WERI-Rb-1 (cell line): Measurements from ENCODE around the gene KRT3.

Source experiments
- DNase-seq: peaks from one replicate; pipeline ENCODE4 v3.0.0-alpha.2; 2020
- H3K27ac ChIP-seq: fragments of 250-450 bp; sonication (Bioruptor Pico); 2 replicates; pipeline ENCODE4 v1.5.1; 2020; ENCODE audit warnings: mild to moderate bottlenecking, moderate library complexity
- H3K27me3 ChIP-seq: fragments of 250-450 bp; sonication (Bioruptor Pico); 2 replicates; pipeline ENCODE4 v1.5.1; 2021; ENCODE audit warnings: mild to moderate bottlenecking, low read depth, moderate library complexity; ENCODE audit not compliant: insufficient read depth, severe bottlenecking
- H3K36me3 ChIP-seq: fragments of 250-450 bp; sonication (Bioruptor Pico); 2 replicates; pipeline ENCODE4 v1.5.1; 2020; ENCODE audit warnings: mild to moderate bottlenecking, moderate library complexity
- H3K4me3 ChIP-seq: 2 replicates; pipeline ENCODE4 v1.5.1; 2011; ENCODE audit warnings: low read depth, mild to moderate bottlenecking, control low read depth, low read length
- H3K9me3 ChIP-seq: fragments of 250-450 bp; sonication (Bioruptor Pico); 2 replicates; pipeline ENCODE4 v1.5.1; 2021; ENCODE audit warnings: mild to moderate bottlenecking, moderate library complexity; ENCODE audit not compliant: severe bottlenecking
- TF ChIP-seq, protein P1 (sequence below): IDR thresholded peaks from 2 replicates; pipeline ENCODE4 v1.5.1; 2011; ENCODE audit warnings: low read depth, mild to moderate bottlenecking, control low read depth, inconsistent platforms, low read length

Gene KRT3

DNA sequence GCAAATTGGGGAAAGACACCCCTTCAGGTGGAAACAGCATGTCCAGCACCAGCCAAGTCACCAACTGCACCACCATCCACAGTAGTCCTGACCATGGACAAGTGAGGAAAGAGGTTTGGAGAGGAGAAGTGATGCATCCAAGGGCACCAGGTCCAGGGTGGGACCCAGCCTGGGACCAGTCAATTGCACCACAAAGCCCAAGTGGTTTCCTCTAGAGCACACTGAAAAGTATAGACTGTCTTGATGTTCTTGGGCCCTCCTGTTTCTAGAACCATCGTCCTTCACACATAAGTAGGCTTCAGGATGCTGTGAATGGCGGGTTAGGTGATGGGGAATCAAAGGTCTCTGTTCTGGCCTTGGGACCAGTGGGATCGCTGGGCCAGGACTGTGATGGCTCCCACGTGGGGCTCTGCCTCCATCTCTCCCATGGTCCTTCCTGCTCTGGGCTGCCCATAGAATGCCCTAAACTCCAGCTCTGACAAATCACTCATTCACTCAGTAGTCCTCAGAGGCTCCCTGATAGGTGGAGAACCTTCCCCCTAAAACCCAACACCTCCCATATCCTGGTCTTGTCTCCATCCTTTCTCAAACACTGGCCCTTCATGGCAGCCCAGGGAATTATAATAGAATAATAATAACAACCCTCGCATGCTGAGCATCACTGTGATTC lies 29.0 kb upstream of the KRT3 start:
- H3K27me3 ChIP-seq: peaks cover 94% of the 10 kb centered on the region
- no peak for DNase-seq
- TF ChIP-seq, protein P1, sequence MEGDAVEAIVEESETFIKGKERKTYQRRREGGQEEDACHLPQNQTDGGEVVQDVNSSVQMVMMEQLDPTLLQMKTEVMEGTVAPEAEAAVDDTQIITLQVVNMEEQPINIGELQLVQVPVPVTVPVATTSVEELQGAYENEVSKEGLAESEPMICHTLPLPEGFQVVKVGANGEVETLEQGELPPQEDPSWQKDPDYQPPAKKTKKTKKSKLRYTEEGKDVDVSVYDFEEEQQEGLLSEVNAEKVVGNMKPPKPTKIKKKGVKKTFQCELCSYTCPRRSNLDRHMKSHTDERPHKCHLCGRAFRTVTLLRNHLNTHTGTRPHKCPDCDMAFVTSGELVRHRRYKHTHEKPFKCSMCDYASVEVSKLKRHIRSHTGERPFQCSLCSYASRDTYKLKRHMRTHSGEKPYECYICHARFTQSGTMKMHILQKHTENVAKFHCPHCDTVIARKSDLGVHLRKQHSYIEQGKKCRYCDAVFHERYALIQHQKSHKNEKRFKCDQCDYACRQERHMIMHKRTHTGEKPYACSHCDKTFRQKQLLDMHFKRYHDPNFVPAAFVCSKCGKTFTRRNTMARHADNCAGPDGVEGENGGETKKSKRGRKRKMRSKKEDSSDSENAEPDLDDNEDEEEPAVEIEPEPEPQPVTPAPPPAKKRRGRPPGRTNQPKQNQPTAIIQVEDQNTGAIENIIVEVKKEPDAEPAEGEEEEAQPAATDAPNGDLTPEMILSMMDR: no peak
- H3K27ac ChIP-seq: no peak overlapping the region
- no peaks in the 10 kb centered on the region for H3K36me3 ChIP-seq
- no peaks in the 10 kb centered on the region for H3K9me3 ChIP-seq
- no peak overlapping the region for H3K4me3 ChIP-seq

DNA sequence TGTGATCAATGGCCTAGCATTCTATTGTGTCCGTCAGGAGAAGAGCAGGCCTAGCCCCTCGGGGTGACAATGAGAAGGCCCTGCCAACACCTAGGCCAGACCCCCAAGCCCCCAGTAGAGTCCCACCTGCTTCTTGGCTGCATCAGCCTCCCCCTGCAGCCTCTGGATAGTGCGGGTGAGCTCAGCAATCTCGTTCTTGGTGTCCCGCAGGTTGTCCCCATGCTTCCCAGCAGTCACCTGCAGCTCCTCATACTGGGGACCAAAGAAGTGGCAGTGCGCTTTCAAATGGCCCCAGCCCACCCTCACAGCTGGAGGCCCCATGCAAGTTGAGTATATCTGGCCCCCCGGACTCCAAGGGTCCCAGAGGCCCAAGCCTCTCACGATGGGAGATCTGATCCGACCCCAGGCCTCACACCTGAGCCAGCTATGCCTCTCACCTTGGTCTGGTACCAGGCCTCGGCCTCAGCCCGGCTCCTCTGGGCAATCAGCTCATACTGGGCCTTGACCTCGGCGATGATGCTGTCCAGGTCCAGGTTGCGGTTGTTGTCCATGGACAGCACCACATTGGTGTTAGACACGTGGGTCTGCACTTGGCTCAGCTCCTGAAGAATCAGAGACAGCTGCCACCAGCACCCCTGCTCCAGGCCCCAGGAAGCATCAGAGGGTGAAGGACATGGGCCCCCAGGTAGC lies 28.0 kb upstream of the KRT3 start:
- Histone ChIP-seq H3K27ac (no peak overlapping the region), H3K4me3 (no peak overlapping the region), H3K9me3 (no peaks in the 10 kb centered on the region), H3K36me3 (no peaks in the 10 kb centered on the region), H3K27me3 (peaks cover 93% of the 10 kb centered on the region)
- TF ChIP-seq, protein P1: no peak
- DNase-seq: no peak

DNA sequence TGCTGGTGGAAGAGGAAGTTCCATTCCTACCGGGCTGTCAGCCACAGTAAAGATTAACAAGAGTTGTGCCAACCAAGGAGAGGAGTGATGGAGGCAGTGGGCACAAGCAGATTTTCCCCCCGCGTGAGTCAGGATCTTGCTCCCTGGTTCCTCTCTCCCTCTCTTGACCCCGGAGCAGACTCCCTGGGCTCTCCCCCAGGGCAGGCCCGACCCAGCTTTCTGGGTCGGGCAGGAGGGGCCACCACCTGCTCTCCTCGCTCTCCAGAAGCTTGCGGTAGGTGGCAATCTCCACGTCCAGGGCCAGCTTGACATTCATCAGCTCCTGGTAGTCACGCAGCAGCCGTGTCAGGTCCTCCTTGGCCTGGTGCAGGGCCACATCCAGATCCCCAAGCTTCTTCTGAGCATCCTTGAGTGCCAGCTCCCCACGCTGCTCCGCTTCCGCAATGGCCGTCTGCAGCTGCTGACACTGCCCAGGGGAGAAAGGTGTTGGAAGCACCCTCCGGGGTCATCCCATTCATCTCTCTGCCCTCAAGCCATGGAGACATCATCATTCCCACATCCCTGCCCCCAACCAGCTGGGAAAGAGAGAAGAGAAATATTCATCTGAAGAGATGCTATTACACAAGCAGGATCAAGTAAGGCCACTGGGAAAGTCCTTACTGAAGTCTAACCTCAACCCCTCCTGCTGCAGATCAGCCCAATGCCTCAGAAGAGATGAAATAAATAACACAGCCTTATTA lies 27.0 kb upstream of the KRT3 start:
- Histone ChIP-seq H3K4me3 (no peak overlapping the region), H3K36me3 (no peaks in the 10 kb centered on the region), H3K27ac (no peak overlapping the region), H3K9me3 (no peaks in the 10 kb centered on the region), H3K27me3 (peaks cover 93% of the 10 kb centered on the region)
- TF ChIP-seq, protein P1: no peak
- DNase-seq: no peak

DNA sequence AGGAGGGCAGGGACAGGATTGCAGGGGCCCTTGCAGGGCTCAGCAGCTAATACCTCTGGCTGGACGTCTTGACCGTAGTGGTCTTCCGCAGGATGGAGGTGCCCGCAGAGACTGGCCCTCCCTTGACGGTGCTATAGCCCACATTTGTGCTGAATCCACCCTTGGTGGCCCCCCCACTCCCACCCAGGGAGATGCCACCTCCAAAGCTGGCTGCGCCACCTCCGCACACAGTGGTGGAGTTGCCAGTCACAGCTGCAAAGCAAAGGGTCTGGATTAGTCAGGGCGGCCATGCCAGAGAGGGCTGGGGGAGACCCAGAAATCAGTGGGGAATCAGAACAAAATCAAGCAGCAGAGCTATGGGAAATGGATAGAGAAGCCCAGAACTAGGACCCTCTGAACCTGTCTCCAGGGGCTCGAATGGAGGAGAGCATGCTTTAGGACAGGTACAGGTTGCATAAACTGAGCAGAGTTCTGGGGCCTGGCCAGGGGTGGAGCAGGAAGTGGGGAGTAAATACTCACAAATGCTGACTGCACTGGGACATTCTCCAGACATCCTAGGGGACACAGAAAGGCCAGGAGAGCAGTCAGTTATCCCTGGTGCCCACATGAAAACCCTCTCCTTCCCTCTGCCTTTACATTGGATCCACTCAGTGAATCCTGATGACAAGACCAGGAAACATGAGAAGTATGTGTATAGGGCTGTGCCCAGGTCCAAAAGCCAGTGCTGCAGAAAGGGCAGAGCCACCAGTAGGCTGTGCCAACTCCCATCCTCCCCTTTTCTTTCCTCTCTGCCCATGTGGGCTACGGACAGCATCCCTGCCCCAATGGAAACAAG lies 26.1 kb upstream of the KRT3 start:
- H3K36me3 ChIP-seq: no peaks in the 10 kb centered on the region
- no peaks in the 10 kb centered on the region for H3K9me3 ChIP-seq
- TF ChIP-seq, protein P1: no peak
- H3K4me3 ChIP-seq: no peak overlapping the region
- no peak for DNase-seq
- H3K27me3 ChIP-seq: peaks cover 96% of the 10 kb centered on the region
- no peak overlapping the region for H3K27ac ChIP-seq

DNA sequence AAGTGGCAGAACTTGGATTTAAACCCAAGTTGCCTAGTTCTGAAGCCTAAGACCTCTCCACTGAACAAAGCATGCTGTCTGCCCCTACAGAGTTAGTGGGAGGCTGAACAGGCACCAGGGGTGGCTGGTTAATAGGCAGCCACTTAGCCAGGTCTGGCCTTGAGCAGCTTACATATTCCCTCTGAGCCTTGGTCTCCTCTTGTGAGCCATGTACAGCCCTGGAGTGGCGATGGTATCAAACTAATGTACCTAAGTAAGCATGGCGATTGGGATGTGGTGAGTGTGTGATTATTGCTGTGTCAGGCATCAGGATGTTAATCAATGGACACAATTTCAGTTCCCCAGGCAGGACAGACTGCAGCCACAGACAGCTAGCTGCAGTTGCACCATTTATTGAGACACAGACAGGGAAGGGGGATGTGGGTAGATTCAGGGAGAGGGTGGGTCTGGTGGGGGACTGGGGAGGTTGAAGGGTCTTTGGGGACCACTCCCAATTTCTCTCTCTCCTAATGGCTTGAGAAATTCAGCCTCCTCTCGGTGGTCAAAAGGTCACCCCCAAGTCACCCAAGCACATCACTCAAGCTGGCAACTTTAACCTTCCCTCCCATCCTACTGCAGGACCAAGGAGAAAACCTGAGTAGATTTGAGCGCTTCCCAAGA lies 25.3 kb upstream of the KRT3 start:
- Histone ChIP-seq H3K9me3 (no peaks in the 10 kb centered on the region), H3K27me3 (peaks cover 93% of the 10 kb centered on the region), H3K27ac (no peak overlapping the region), H3K36me3 (no peaks in the 10 kb centered on the region), H3K4me3 (no peak overlapping the region)
- no peak for DNase-seq
- TF ChIP-seq, protein P1: no peak
